Heart left ventricle (tissue), 16 donors: Measurements from ENCODE around the gene TMEM247. TPM values are rescaled to one million over a fixed set of nuclear protein-coding genes. Genes with fewer than 3 reads are reported as not detected.

Source experiments
- ATAC-seq, 4 donors: fragments of 200-7000 bp; cut with Tn5 transposase; one replicate each; pipeline ENCODE4 v1.9.1; 2020 to 2022; ENCODE audit warnings: moderate library complexity in 4 of 4, mild to moderate bottlenecking in 3 of 4, moderate number of reproducible peaks in 1 of 4
- DNase-seq, 5 donors: peaks; one replicate each; pipeline ENCODE4 v3.0.0-alpha.2; 2020
- H3K27ac ChIP-seq, 12 donors: fragments of 200-600 bp; sonication (generic) in 4 of 12; one replicate each; pipeline versions ENCODE4 v1.5.0 to v1.8.0; 2016 to 2022; ENCODE audit warnings: mild to moderate bottlenecking in 2 of 12
- H3K27me3 ChIP-seq, 9 donors: fragments of 200-600 bp; sonication (generic) in 2 of 9; one replicate each; pipeline versions ENCODE4 v1.5.1 to v1.8.0; 2016 to 2022; ENCODE audit warnings: mild to moderate bottlenecking in 3 of 9
- H3K36me3 ChIP-seq, 9 donors: fragments of 200-600 bp; sonication (generic) in 2 of 9; one replicate each; pipeline versions ENCODE4 v1.5.0 to v1.8.0; 2018 to 2022; ENCODE audit warnings: mild to moderate bottlenecking in 2 of 9
- H3K4me1 ChIP-seq, 12 donors: fragments of 200-600 bp; sonication (generic) in 4 of 12; one replicate each; pipeline versions ENCODE4 v1.5.0 to v1.8.0; 2016 to 2022; ENCODE audit warnings: mild to moderate bottlenecking in 3 of 12
- H3K4me3 ChIP-seq, 12 donors: fragments of 200-600 bp; sonication (generic) in 4 of 12; one replicate each; pipeline versions ENCODE4 v1.5.0 to v1.8.0; 2017 to 2022; ENCODE audit warnings: mild to moderate bottlenecking in 9 of 12, moderate library complexity in 4 of 12
- H3K9me3 ChIP-seq, 12 donors: fragments of 200-600 bp; sonication (generic) in 4 of 12; one replicate each; pipeline versions ENCODE4 v1.5.0 to v1.8.0; 2016 to 2022; ENCODE audit warnings: mild to moderate bottlenecking in 1 of 12
- POLR2A ChIP-seq, 2 donors: fragments of 450-650 bp; IDR thresholded peaks; one replicate each; pipeline ENCODE4 v1.6.1; 2017; ENCODE audit warnings: antibody characterized with exemption in 2 of 2, mild to moderate bottlenecking in 2 of 2, moderate library complexity in 2 of 2
- WGBS, 4 donors: extraction: QIAGEN DNeasy Blood & Tissue Kit in 2 of 4; methylation state at CpG; one replicate each; pipeline versions ENCODE4 v1.1.5 to v1.1.7; 2013 to 2018; 5-methylcytosine and 5-hydroxymethylcytosine counted together
- intact Hi-C, 10 donors: fragments of 100-400 bp; cut with DNase I; formaldehyde crosslinking; loops; one replicate each; pipeline versions ENCODE4 v1.11.1 to v1.14.2; 2022
- polyA plus RNA-seq, 2 donors: library from polyadenylated mRNA; stranded (reverse); fragments of 200-250 nt; gene quantifications; one replicate each; pipeline ENCODE4 v1.2.3, GENCODE V29; 2013
- total RNA-seq, 9 donors: library from RNA; depleted of rRNA in 2 of 9; stranded (reverse); fragments of >200 nt in 2 of 9; fragmentation: NEBNext Ultra II Directional in 3 of 9; extraction: Animal tissue kit (Norgen Biotek cat#: 25700) in 3 of 9; gene quantifications; one replicate each; pipeline versions ENCODE4 v1.1.0 to v1.2.4, GENCODE V29; 2016 to 2023
- TF ChIP-seq, protein P1 (sequence below), 12 donors: fragments of 200-600 bp; sonication (generic) in 4 of 12; IDR thresholded peaks; one replicate each; pipeline versions ENCODE4 v1.5.0 to v1.8.0; 2018 to 2022; ENCODE audit warnings: antibody characterized with exemption in 12 of 12, mild to moderate bottlenecking in 5 of 12
- donor health status: ischemic (EF 13 %, LVEDD 7.1; RV severe dilation, severe dysfunction).
- donor health status: healthy with polysubstance abuse.
- donor health status: DM: no; HTN: yes; CAD: no.
- donor health status: DM: no; HTN: no; CAD: no.
- donor health status: ischemic (EF 25% LVEDD 6.9; RV normal size, moderate dysfunction).
- donor health status: ischemic (EF 25% LVEDD 5.7; RV mildly dilated, moderate dysfunction).
- donor health status: healthy.
- donor health status: DM: yes; HTN: yes; CAD: no.
- donor health status: ischemic (EF 35%, LVEDD 5.7; RV mildly dilated, moderate dysfunction).
- donor health status: nonischemic (EF 11% LVEDD 7.7; RV severe dilation, severe dysfunction).
- donor health status: DM: yes; HTN: yes; CAD: no.
- donor health status: PGD.
- donor health status: ischemic (EF 29% LVEDD 5.4; RV normal size, mild dysfunction).
- donor health status: nonischemic (EF 23%, LVEDD 6.1; RV moderate dilation, normal function).

The TMEM247 gene
- total and polyA plus RNA-seq, 11 donors = not detected

- no peak for TF ChIP-seq POLR2A (IDR thresholded peaks at IDR 0.05)
- TF ChIP-seq, protein P1, sequence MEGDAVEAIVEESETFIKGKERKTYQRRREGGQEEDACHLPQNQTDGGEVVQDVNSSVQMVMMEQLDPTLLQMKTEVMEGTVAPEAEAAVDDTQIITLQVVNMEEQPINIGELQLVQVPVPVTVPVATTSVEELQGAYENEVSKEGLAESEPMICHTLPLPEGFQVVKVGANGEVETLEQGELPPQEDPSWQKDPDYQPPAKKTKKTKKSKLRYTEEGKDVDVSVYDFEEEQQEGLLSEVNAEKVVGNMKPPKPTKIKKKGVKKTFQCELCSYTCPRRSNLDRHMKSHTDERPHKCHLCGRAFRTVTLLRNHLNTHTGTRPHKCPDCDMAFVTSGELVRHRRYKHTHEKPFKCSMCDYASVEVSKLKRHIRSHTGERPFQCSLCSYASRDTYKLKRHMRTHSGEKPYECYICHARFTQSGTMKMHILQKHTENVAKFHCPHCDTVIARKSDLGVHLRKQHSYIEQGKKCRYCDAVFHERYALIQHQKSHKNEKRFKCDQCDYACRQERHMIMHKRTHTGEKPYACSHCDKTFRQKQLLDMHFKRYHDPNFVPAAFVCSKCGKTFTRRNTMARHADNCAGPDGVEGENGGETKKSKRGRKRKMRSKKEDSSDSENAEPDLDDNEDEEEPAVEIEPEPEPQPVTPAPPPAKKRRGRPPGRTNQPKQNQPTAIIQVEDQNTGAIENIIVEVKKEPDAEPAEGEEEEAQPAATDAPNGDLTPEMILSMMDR (IDR thresholded peaks at IDR 0.05) = no peak
- Histone ChIP-seq H3K27ac (no peak overlapping the region), H3K9me3 (no peaks in the 10 kb centered on the region), H3K36me3 (no peaks in the 10 kb centered on the region), H3K27me3 (no peaks in the 10 kb centered on the region), H3K4me3 (no peak overlapping the region), H3K4me1 (peaks cover 0 to 31% (median 26%) of the 10 kb centered on the region in 12 donors)
- 87 to 96% (median 90%) methylated on average over 5 of the region's 5 CpGs for WGBS, 4 donors
- intact Hi-C loops = loop anchor here in 2 of 10 donors (5.0 to 10.0 kb wide), 2 partner anchors 110 to 112 kb away; no protein-coding TSS in a partner anchor
- DNase-seq (no peak), ATAC-seq (no peak)
These were observed 5.6 kb downstream of the TMEM247 start for GRCh38 chr2:46485002-46485401.

DNA sequence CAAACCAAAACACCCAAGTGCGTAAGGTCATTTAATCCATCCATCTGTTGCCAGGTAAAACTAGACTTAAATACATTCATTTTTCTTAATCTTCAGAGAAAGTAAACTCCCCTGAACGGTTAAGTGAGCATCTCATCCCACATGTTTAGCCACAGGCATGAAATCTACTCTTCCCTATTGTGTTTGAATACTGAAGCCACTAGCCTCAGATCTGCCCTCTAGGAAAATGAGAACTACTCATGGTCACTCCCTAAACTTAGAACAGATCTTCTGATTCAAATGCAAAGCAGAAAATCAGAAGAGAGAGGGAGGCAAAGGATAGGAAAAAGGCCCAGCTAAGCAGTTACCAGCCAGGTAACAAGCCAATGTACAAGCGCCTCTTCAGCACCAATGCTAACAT lies 7.1 kb downstream of the TMEM247 start:
- Histone ChIP-seq H3K9me3 (no peaks in the 10 kb centered on the region), H3K4me3 (no peak overlapping the region), H3K4me1 (peaks cover 0 to 44% (median 38%) of the 10 kb centered on the region in 12 donors), H3K27ac (no peak overlapping the region), H3K36me3 (no peaks in the 10 kb centered on the region), H3K27me3 (no peaks in the 10 kb centered on the region)
- intact Hi-C loops = loop anchor here in 2 of 10 donors (5.0 to 10.0 kb wide), 2 partner anchors 108 to 111 kb away; no protein-coding TSS in a partner anchor
- TF ChIP-seq, protein P1 (IDR thresholded peaks at IDR 0.05) = no peak
- WGBS, 4 donors = 90 to 97% (median 95%) methylated on average over 3 of the region's 3 CpGs
- ATAC-seq (no peak), DNase-seq (no peak)

- TF ChIP-seq, protein P1 (IDR thresholded peaks at IDR 0.05) = no peak
- no peak for TF ChIP-seq POLR2A (IDR thresholded peaks at IDR 0.05)
- 36 to 51% (median 44%) methylated on average over 8 of the region's 8 CpGs for WGBS, 4 donors
These were observed 8.4 kb downstream of the TMEM247 start for GRCh38 chr2:46487667-46488335.

DNA sequence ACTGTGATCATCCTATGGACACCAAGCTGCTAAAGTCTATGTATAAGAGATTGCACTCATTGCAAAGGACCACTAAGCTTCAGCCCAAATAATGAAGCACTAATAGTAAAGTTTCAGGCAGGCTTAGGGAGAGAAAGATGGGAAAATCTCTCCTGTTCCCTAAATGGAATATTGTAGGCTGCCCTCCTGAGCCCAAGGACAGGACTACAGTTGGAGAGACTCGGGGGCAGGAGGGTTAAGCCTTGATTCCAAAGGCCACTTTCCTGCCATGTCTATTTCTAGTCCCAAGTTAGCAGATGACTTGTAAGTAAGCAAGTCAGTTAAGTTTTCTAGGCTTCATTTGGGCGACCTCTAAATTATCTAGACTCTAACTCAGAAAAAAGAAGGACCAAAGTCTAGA lies 9.0 kb downstream of the TMEM247 start:
- TF ChIP-seq, protein P1 (IDR thresholded peaks at IDR 0.05) = peak in 2 of 12 donors; percentile 2 to 16
- TF ChIP-seq POLR2A (IDR thresholded peaks at IDR 0.05) = no peak
- Histone ChIP-seq H3K27me3 (no peaks in the 10 kb centered on the region), H3K27ac (peak overlapping the region in 11 of 12 donors; percentile 14 to 93 (median 69)), H3K4me3 (no peak overlapping the region), H3K9me3 (no peaks in the 10 kb centered on the region), H3K36me3 (no peaks in the 10 kb centered on the region), H3K4me1 (peaks cover 0 to 49% (median 38%) of the 10 kb centered on the region in 12 donors)
- intact Hi-C loops = loop anchor here in 2 of 10 donors (5.0 to 10.0 kb wide), 2 partner anchors 106 to 109 kb away; no protein-coding TSS in a partner anchor
- ATAC-seq (no peak), DNase-seq (no peak)
- 63 to 74% (median 67%) methylated on average over 2 of the region's 2 CpGs for WGBS, 4 donors

More at GRCh38 chr2:46487667-46488335, 8.4 kb downstream of the TMEM247 start:
- H3K27me3 ChIP-seq = no peaks in the 10 kb centered on the region
- intact Hi-C loops = loop anchor here in 2 of 10 donors (5.0 to 10.0 kb wide), 2 partner anchors 107 to 110 kb away; no protein-coding TSS in a partner anchor
- peak; percentile 86 to 94 (median 90) for ATAC-seq
- DNase-seq = peak; percentile 80 to 92 (median 87)
- H3K36me3 ChIP-seq = no peaks in the 10 kb centered on the region
- H3K4me1 ChIP-seq = peaks cover 0 to 45% (median 37%) of the 10 kb centered on the region in 12 donors
- H3K4me3 ChIP-seq = no peak overlapping the region
- no peaks in the 10 kb centered on the region for H3K9me3 ChIP-seq
- H3K27ac ChIP-seq = peak overlapping the region in 11 of 12 donors; percentile 39 to 93 (median 69)
